Measurements from ENCODE around the gene ETV6.

The ETV6 gene

GRCh38 chr12:11804130-11804529, 154.7 kb downstream of the ETV6 start:
- peaks cover 3% of the 10 kb centered on the region for H3K4me1 ChIP-seq (ENCODE audit: control insufficient read depth, insufficient read depth, low read length, unreplicated experiment)
- no peaks in the 10 kb centered on the region for H3K27me3 ChIP-seq (ENCODE audit: insufficient read depth, low read length)
- H3K36me3 ChIP-seq (ENCODE audit: insufficient read depth, low read length): no peaks in the 10 kb centered on the region
- no peak overlapping the region for H3K4me3 ChIP-seq (ENCODE audit: low read depth, low read length)
- H3K79me2 ChIP-seq (ENCODE audit: control insufficient read depth, insufficient read depth, low read length, unreplicated experiment): no peaks in the 10 kb centered on the region
- no peak overlapping the region for H3K27ac ChIP-seq (ENCODE audit: low read depth, low read length)
- no peak overlapping the region for H2AFZ ChIP-seq (ENCODE audit: low read length, unreplicated experiment)

- Histone ChIP-seq H2AFZ (ENCODE audit: low read length, unreplicated experiment) (no peak overlapping the region), H3K79me2 (ENCODE audit: control insufficient read depth, insufficient read depth, low read length, unreplicated experiment) (no peaks in the 10 kb centered on the region), H3K4me1 (ENCODE audit: control insufficient read depth, insufficient read depth, low read length, unreplicated experiment) (no peaks in the 10 kb centered on the region), H3K4me3 (ENCODE audit: low read depth, low read length) (no peak overlapping the region), H3K36me3 (ENCODE audit: insufficient read depth, low read length) (no peaks in the 10 kb centered on the region), H3K27me3 (ENCODE audit: insufficient read depth, low read length) (no peaks in the 10 kb centered on the region), H3K27ac (ENCODE audit: low read depth, low read length) (no peak overlapping the region)
Measured at GRCh38 chr12:11805043-11805442, 155.6 kb downstream of the ETV6 start.

GRCh38 chr12:11805680-11806079, 156.2 kb downstream of the ETV6 start:
- H3K4me3 ChIP-seq (ENCODE audit: low read depth, low read length): no peak overlapping the region
- no peaks in the 10 kb centered on the region for H3K36me3 ChIP-seq (ENCODE audit: insufficient read depth, low read length)
- H3K4me1 ChIP-seq (ENCODE audit: control insufficient read depth, insufficient read depth, low read length, unreplicated experiment): no peaks in the 10 kb centered on the region
- no peak overlapping the region for H3K27ac ChIP-seq (ENCODE audit: low read depth, low read length)
- H3K79me2 ChIP-seq (ENCODE audit: control insufficient read depth, insufficient read depth, low read length, unreplicated experiment): no peaks in the 10 kb centered on the region
- H2AFZ ChIP-seq (ENCODE audit: low read length, unreplicated experiment): no peak overlapping the region
- no peaks in the 10 kb centered on the region for H3K27me3 ChIP-seq (ENCODE audit: insufficient read depth, low read length)

GRCh38 chr12:11807458-11807857, 158.0 kb downstream of the ETV6 start:
- no peaks in the 10 kb centered on the region for H3K4me1 ChIP-seq (ENCODE audit: control insufficient read depth, insufficient read depth, low read length, unreplicated experiment)
- no peak overlapping the region for H2AFZ ChIP-seq (ENCODE audit: low read length, unreplicated experiment)
- no peak overlapping the region for H3K4me3 ChIP-seq (ENCODE audit: low read depth, low read length)
- H3K79me2 ChIP-seq (ENCODE audit: control insufficient read depth, insufficient read depth, low read length, unreplicated experiment): no peaks in the 10 kb centered on the region
- H3K27ac ChIP-seq (ENCODE audit: low read depth, low read length): no peak overlapping the region
- no peaks in the 10 kb centered on the region for H3K27me3 ChIP-seq (ENCODE audit: insufficient read depth, low read length)
- no peaks in the 10 kb centered on the region for H3K36me3 ChIP-seq (ENCODE audit: insufficient read depth, low read length)

- Histone ChIP-seq H3K79me2 (ENCODE audit: control insufficient read depth, insufficient read depth, low read length, unreplicated experiment) (no peaks in the 10 kb centered on the region), H3K27ac (ENCODE audit: low read depth, low read length) (no peak overlapping the region), H3K4me3 (ENCODE audit: low read depth, low read length) (no peak overlapping the region), H3K4me1 (ENCODE audit: control insufficient read depth, insufficient read depth, low read length, unreplicated experiment) (peaks cover 11% of the 10 kb centered on the region), H3K36me3 (ENCODE audit: insufficient read depth, low read length) (no peaks in the 10 kb centered on the region), H3K27me3 (ENCODE audit: insufficient read depth, low read length) (no peaks in the 10 kb centered on the region), H2AFZ (ENCODE audit: low read length, unreplicated experiment) (no peak overlapping the region)
Measured at GRCh38 chr12:11808931-11809330, 159.5 kb downstream of the ETV6 start.

GRCh38 chr12:11810206-11810545, 160.7 kb downstream of the ETV6 start:
- no peaks in the 10 kb centered on the region for H3K27me3 ChIP-seq (ENCODE audit: insufficient read depth, low read length)
- H3K36me3 ChIP-seq (ENCODE audit: insufficient read depth, low read length): no peaks in the 10 kb centered on the region
- peaks cover 18% of the 10 kb centered on the region for H3K4me1 ChIP-seq (ENCODE audit: control insufficient read depth, insufficient read depth, low read length, unreplicated experiment)
- H3K4me3 ChIP-seq (ENCODE audit: low read depth, low read length): no peak overlapping the region
- no peak overlapping the region for H2AFZ ChIP-seq (ENCODE audit: low read length, unreplicated experiment)
- H3K27ac ChIP-seq (ENCODE audit: low read depth, low read length): no peak overlapping the region
- H3K79me2 ChIP-seq (ENCODE audit: control insufficient read depth, insufficient read depth, low read length, unreplicated experiment): no peaks in the 10 kb centered on the region

GRCh38 chr12:11811008-11811407, 161.5 kb downstream of the ETV6 start:
- H3K27me3 ChIP-seq (ENCODE audit: insufficient read depth, low read length): no peaks in the 10 kb centered on the region
- H3K79me2 ChIP-seq (ENCODE audit: control insufficient read depth, insufficient read depth, low read length, unreplicated experiment): no peaks in the 10 kb centered on the region
- no peaks in the 10 kb centered on the region for H3K36me3 ChIP-seq (ENCODE audit: insufficient read depth, low read length)
- peaks cover 18% of the 10 kb centered on the region for H3K4me1 ChIP-seq (ENCODE audit: control insufficient read depth, insufficient read depth, low read length, unreplicated experiment)
- H2AFZ ChIP-seq (ENCODE audit: low read length, unreplicated experiment): no peak overlapping the region
- no peak overlapping the region for H3K4me3 ChIP-seq (ENCODE audit: low read depth, low read length)
- no peak overlapping the region for H3K27ac ChIP-seq (ENCODE audit: low read depth, low read length)

GRCh38 chr12:11812241-11812585, 162.7 kb downstream of the ETV6 start:
- Histone ChIP-seq H3K79me2 (ENCODE audit: control insufficient read depth, insufficient read depth, low read length, unreplicated experiment) (no peaks in the 10 kb centered on the region), H3K36me3 (ENCODE audit: insufficient read depth, low read length) (no peaks in the 10 kb centered on the region), H2AFZ (ENCODE audit: low read length, unreplicated experiment) (no peak overlapping the region), H3K27me3 (ENCODE audit: insufficient read depth, low read length) (no peaks in the 10 kb centered on the region), H3K4me1 (ENCODE audit: control insufficient read depth, insufficient read depth, low read length, unreplicated experiment) (peaks cover 18% of the 10 kb centered on the region), H3K27ac (ENCODE audit: low read depth, low read length) (no peak overlapping the region), H3K4me3 (ENCODE audit: low read depth, low read length) (no peak overlapping the region)

GRCh38 chr12:11812586-11813437, 163.3 kb downstream of the ETV6 start:
- no peak overlapping the region for H2AFZ ChIP-seq (ENCODE audit: low read length, unreplicated experiment)
- no peak overlapping the region for H3K27ac ChIP-seq (ENCODE audit: low read depth, low read length)
- H3K4me1 ChIP-seq (ENCODE audit: control insufficient read depth, insufficient read depth, low read length, unreplicated experiment): peaks cover 18% of the 10 kb centered on the region
- no peak overlapping the region for H3K4me3 ChIP-seq (ENCODE audit: low read depth, low read length)
- no peaks in the 10 kb centered on the region for H3K36me3 ChIP-seq (ENCODE audit: insufficient read depth, low read length)
- no peaks in the 10 kb centered on the region for H3K79me2 ChIP-seq (ENCODE audit: control insufficient read depth, insufficient read depth, low read length, unreplicated experiment)
- H3K27me3 ChIP-seq (ENCODE audit: insufficient read depth, low read length): no peaks in the 10 kb centered on the region

- no peak overlapping the region for H3K27ac ChIP-seq (ENCODE audit: low read depth, low read length)
- H3K4me1 ChIP-seq (ENCODE audit: control insufficient read depth, insufficient read depth, low read length, unreplicated experiment): peaks cover 18% of the 10 kb centered on the region
- no peaks in the 10 kb centered on the region for H3K27me3 ChIP-seq (ENCODE audit: insufficient read depth, low read length)
- no peaks in the 10 kb centered on the region for H3K79me2 ChIP-seq (ENCODE audit: control insufficient read depth, insufficient read depth, low read length, unreplicated experiment)
- no peak overlapping the region for H3K4me3 ChIP-seq (ENCODE audit: low read depth, low read length)
- H2AFZ ChIP-seq (ENCODE audit: low read length, unreplicated experiment): no peak overlapping the region
- H3K36me3 ChIP-seq (ENCODE audit: insufficient read depth, low read length): no peaks in the 10 kb centered on the region
Measured at GRCh38 chr12:11813438-11813813, 164.0 kb downstream of the ETV6 start.

GRCh38 chr12:11814374-11814773, 164.9 kb downstream of the ETV6 start:
- Histone ChIP-seq H3K4me1 (ENCODE audit: control insufficient read depth, insufficient read depth, low read length, unreplicated experiment) (peaks cover 18% of the 10 kb centered on the region), H2AFZ (ENCODE audit: low read length, unreplicated experiment) (no peak overlapping the region), H3K79me2 (ENCODE audit: control insufficient read depth, insufficient read depth, low read length, unreplicated experiment) (no peaks in the 10 kb centered on the region), H3K27me3 (ENCODE audit: insufficient read depth, low read length) (no peaks in the 10 kb centered on the region), H3K36me3 (ENCODE audit: insufficient read depth, low read length) (no peaks in the 10 kb centered on the region), H3K4me3 (ENCODE audit: low read depth, low read length) (no peak overlapping the region), H3K27ac (ENCODE audit: low read depth, low read length) (no peak overlapping the region)

Measured in ACC112 (cell line).